Activated naive CD4-positive, alpha-beta T cell treated with anti-CD3 and anti-CD28 coated beads, Interleukin-2, amount 10 ng/mL, durations not matched to agents 7 days and 5 days (primary cell): Measurements from ENCODE around the gene SMG1.
"Not testable (repeated sequence)": the region's sequence is repeated elsewhere in the genome, so short reads cannot be mapped to it uniquely, and the experiment has no call there.

Experiments
- CTCF ChIA-PET: fragments of 350-600 bp; sonication (Branson Sonifier 250); formaldehyde crosslinking; loops from one replicate; lab custom pipeline; 2021; ENCODE audit warnings: antibody characterized with exemption; lab: Charles Lee
- DNase-seq: peaks from one replicate; pipeline ENCODE4 v3.0.0-alpha.2; 2020
- H3K27ac Mint-ChIP-seq: one replicate; pipeline ENCODE4 v1.8.0; 2021; ENCODE audit warnings: mild to moderate bottlenecking, moderate library complexity, mixed read lengths
- H3K27me3 Mint-ChIP-seq: one replicate; pipeline ENCODE4 v1.8.0; 2021; ENCODE audit warnings: mild to moderate bottlenecking, mixed read lengths
- H3K36me3 Mint-ChIP-seq: one replicate; pipeline ENCODE4 v1.8.0; 2021; ENCODE audit warnings: mixed read lengths
- H3K4me1 Mint-ChIP-seq: one replicate; pipeline ENCODE4 v1.8.0; 2021; ENCODE audit warnings: mixed read lengths
- H3K4me3 Mint-ChIP-seq: one replicate; pipeline ENCODE4 v1.8.0; 2021; ENCODE audit warnings: mild to moderate bottlenecking, moderate library complexity, mixed read lengths
- H3K9me3 Mint-ChIP-seq: one replicate; pipeline ENCODE4 v1.8.0; 2021; ENCODE audit warnings: mixed read lengths

SMG1 gene

GRCh38 chr16:18789850-18790706 lies 136.1 kb downstream of the SMG1 start, which contains the start of gene RPS15A:
TSS of gene RPS15A (minus strand) at chr16:18790334. CDS start at chr16:18789113, 1,221 bp downstream.
- peak; percentile 97 for DNase-seq
- H3K27ac Mint-ChIP-seq = peak within 1 kb of the TSS; percentile 95
- peaks cover 85% of the 10 kb centered on the region for H3K36me3 Mint-ChIP-seq
- peak within 1 kb of the TSS; percentile 95 for H3K4me3 Mint-ChIP-seq
- no peaks in the 10 kb centered on the region for H3K9me3 Mint-ChIP-seq
- CTCF ChIA-PET = interaction anchor here (1.4 kb wide), 2 partner anchors 10 to 12 kb away, joined by 4 to 10 read pairs; partner anchors contain the start of gene ARL6IP1
- no peaks in the 10 kb centered on the region for H3K27me3 Mint-ChIP-seq
- H3K4me1 Mint-ChIP-seq = peaks cover 55% of the 10 kb centered on the region

DNA sequence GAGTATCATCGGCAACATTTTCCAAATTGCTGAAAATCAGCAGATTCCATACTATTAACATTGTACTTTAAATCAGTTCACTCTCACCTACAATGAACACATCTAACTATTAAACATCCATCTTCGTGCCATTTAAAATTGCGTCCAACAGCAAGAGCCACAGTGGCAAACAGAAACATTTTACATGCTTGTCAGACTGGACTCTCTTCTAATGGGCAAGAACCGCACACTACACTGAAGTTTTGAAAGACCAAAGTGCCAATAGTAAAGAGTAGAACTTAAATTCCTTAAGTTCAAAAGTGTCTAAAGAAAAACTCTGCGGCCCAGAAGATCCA lies 136.7 kb downstream of the SMG1 start:
- Mint-ChIP-seq H3K4me1 (peaks cover 61% of the 10 kb centered on the region), H3K9me3 (no peaks in the 10 kb centered on the region), H3K27me3 (no peaks in the 10 kb centered on the region), H3K27ac (peak overlapping the region; percentile 95), H3K36me3 (peaks cover 89% of the 10 kb centered on the region), H3K4me3 (peak overlapping the region; percentile 95)
- no peak for DNase-seq
- CTCF ChIA-PET = interaction anchor here (1.4 kb wide), 1 partner anchor 12 kb away, joined by 10 read pairs; the partner anchor contains the start of gene ARL6IP1

DNA sequence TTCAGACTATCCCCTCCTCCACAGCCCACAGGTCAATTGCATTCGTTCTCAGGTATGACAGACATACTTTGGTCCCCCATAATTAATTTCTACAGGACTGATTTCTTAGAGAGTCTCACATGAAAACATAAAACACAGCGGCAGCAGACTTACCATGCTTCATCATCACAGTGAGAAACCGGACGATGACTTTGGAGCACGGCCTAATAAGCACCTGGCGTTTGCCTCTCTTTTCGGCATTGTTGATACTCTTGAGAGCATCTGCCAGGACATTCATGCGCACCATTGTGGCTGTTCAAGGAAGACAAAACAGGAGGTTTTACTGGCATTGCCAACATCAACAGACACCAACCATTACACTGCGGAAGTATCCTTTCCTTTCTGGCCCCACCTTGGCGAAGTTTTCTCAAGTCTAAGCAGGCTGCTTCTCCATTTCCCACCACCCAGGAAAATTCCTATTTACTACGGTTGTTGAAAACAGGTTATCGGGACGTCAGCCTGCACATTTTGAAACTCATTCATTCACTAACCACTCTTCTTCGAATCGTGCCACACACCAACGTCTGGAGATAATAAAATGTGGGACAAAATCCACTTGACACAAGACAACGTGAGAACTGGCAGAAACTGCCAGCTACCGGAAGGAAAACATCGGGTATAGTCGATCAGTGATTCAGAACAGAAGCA lies 137.2 kb downstream of the SMG1 start:
- Mint-ChIP-seq H3K9me3 (no peaks in the 10 kb centered on the region), H3K27me3 (no peaks in the 10 kb centered on the region), H3K27ac (peak overlapping the region; percentile 95), H3K36me3 (peaks cover 87% of the 10 kb centered on the region), H3K4me1 (peaks cover 62% of the 10 kb centered on the region), H3K4me3 (peak overlapping the region; percentile 95)
- no peak for DNase-seq
- CTCF ChIA-PET = interaction anchor here (0.7 to 1.4 kb wide), 2 partner anchors 12 to 13 kb away, joined by 3 to 10 read pairs; partner anchors contain the start of gene ARL6IP1

DNA sequence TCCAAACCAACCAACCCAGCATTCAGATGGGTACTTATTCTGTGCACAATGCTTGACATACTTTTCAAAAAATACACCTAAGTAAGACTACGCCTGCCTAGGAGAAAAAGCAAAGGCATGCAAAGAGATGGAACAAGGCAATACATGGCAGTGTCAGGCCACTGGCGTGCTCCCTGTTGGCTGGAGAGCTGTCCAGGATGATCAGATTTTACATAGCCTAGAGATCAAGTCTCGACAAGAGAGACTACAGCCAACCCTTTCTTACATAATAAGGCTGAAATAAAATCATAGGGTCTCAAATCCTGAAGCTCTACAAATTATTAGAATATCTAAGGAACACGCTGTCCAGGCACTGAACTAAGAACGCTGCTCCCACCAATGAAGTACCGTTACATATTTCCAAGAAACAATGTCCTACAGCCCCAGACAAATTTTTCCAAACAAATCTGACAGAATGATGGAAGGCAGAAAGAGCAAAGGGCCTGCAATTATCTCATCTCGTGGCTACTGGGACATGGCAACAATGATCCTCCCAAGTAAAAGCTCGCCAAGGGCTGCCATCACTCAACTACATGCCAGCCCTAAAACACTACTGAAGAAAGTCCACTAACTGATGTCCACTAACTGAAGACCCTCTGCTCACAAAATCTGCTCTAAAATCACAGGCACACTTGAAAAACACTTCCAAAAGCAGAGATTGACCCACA lies 141.1 kb downstream of the SMG1 start:
- peaks cover 62% of the 10 kb centered on the region for H3K4me1 Mint-ChIP-seq
- no peak overlapping the region for H3K4me3 Mint-ChIP-seq
- no peaks in the 10 kb centered on the region for H3K27me3 Mint-ChIP-seq
- H3K9me3 Mint-ChIP-seq = no peaks in the 10 kb centered on the region
- no peak overlapping the region for H3K27ac Mint-ChIP-seq
- CTCF ChIA-PET = interaction anchor here (0.6 kb wide), 1 partner anchor 181 kb away, joined by 3 read pairs; no protein-coding TSS in a partner anchor
- H3K36me3 Mint-ChIP-seq = peaks cover 69% of the 10 kb centered on the region
- DNase-seq = no peak

DNA sequence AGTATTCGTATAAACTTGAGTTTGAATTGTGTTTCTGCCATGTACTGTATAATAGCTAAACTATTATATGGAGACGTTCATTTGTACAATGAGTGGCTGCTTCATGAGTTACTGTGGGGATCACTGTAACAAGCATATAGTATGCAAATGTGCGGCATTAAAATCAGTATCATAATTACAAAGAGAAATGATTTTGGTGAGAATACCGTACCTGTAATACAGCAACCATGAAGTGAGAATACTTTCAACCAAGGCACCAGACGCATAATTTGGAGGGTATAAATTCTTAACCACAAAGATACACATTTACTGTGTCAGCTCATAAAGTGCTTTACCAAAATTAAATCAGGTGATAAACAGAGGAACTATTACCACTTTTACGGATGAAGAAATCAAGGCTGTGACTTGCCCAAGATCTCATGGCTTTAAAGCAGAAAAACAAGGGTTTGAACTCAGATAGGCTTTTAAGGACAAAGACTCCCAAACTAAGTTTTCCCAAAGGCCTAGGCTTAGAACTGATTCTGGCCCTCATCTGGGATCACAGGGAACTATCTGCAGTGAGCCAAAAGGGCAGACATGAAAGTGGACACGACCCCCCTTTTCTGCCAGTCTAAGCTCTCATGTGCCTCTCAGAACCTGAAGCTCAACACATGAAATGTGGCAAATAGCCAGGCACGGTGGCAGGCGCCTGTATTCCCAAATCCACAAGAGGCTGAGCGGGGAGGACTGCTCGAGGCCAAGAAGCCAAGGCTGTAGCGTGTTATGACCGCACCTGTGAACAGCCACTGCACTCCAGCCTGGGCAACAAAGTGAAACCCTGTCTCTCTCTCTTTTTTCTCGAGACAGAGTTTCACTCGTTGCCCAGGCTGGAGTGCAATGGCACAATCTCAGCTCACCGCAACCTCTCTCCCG lies 142.5 kb downstream of the SMG1 start:
- Mint-ChIP-seq H3K27me3 (no peaks in the 10 kb centered on the region), H3K9me3 (no peaks in the 10 kb centered on the region), H3K27ac (peak overlapping the region; percentile 42), H3K4me1 (peaks cover 53% of the 10 kb centered on the region), H3K36me3 (peaks cover 55% of the 10 kb centered on the region), H3K4me3 (no peak overlapping the region)
- CTCF ChIA-PET = interaction anchor here (1.2 kb wide), 1 partner anchor 289 kb away, joined by 3 read pairs; no protein-coding TSS in a partner anchor
- DNase-seq = no peak

- Mint-ChIP-seq H3K9me3 (no peaks in the 10 kb centered on the region), H3K4me3 (no peak overlapping the region), H3K4me1 (peaks cover 45% of the 10 kb centered on the region), H3K27me3 (no peaks in the 10 kb centered on the region), H3K27ac (peak overlapping the region; percentile 42), H3K36me3 (peaks cover 47% of the 10 kb centered on the region)
- CTCF ChIA-PET = interaction anchor here (1.2 kb wide), 1 partner anchor 290 kb away, joined by 3 read pairs; no protein-coding TSS in a partner anchor
- no peak for DNase-seq
Observed at GRCh38 chr16:18782697-18783429, 143.3 kb downstream of the SMG1 start.

- peaks cover 32% of the 10 kb centered on the region for H3K36me3 Mint-ChIP-seq
- peaks cover 30% of the 10 kb centered on the region for H3K4me1 Mint-ChIP-seq
- CTCF ChIA-PET = not testable (repeated sequence)
Observed at GRCh38 chr16:18781232-18781631, 145.0 kb downstream of the SMG1 start.

DNA sequence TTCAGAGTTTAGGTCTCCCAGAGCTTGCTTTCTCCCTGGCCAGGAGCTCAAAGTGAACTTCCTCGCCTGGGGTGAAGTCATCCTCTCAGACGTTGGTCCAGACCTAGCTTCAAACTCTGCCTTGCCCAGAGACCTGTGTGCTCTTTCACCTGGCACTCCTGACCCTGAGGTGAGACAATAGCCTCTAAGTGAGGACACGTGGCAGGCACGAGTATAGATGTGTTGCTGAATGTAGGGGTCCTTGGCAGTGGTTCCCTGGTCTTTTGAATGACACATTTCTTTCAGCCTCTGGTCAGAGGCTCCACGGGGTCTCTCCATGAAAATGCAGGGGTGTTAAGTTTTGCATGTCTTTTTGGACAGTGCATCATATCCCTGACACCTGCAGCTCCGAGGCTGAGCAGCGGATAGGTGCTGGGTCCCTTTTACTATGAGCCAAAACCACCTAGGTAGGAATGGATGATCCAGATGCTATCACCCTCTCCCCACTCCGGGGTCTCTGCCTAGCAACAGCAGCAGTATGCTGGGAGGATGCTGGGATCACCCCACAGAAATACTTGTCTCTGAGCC lies 145.7 kb downstream of the SMG1 start:
- peaks cover 23% of the 10 kb centered on the region for H3K4me1 Mint-ChIP-seq
- H3K27ac Mint-ChIP-seq, H3K27me3 Mint-ChIP-seq, DNase-seq, CTCF ChIA-PET, H3K4me3 Mint-ChIP-seq, H3K9me3 Mint-ChIP-seq: not testable (repeated sequence)
- peaks cover 25% of the 10 kb centered on the region for H3K36me3 Mint-ChIP-seq

More at GRCh38 chr16:18781232-18781631, 145.0 kb downstream of the SMG1 start:
- H3K4me3 Mint-ChIP-seq, H3K9me3 Mint-ChIP-seq, H3K27ac Mint-ChIP-seq, H3K27me3 Mint-ChIP-seq, DNase-seq: not testable (repeated sequence)

DNA sequence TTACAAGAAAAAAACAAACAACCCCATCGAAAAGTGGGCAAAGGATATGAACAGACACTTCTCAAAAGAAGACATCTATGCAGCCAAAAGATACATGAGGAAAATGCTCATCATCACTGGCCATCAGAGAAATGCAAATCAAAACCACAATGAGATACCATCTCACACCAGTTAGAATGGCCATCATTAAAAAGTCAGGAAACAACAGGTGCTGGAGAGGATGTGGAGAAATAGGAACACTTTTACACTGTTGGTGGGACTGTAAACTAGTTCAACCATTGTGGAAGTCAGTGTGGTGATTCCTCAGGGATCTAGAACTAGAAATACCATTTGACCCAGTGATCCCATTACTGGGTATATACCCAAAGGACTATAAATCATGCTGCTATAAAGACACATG lies 148.5 kb downstream of the SMG1 start:
- H3K27me3 Mint-ChIP-seq, H3K27ac Mint-ChIP-seq, H3K4me3 Mint-ChIP-seq, H3K9me3 Mint-ChIP-seq, H3K4me1 Mint-ChIP-seq, H3K36me3 Mint-ChIP-seq, DNase-seq, CTCF ChIA-PET: not testable (repeated sequence)

GRCh38 chr16:18776334-18776733 lies 149.9 kb downstream of the SMG1 start:
- CTCF ChIA-PET, H3K4me3 Mint-ChIP-seq, H3K27ac Mint-ChIP-seq, H3K36me3 Mint-ChIP-seq, H3K9me3 Mint-ChIP-seq, DNase-seq, H3K27me3 Mint-ChIP-seq, H3K4me1 Mint-ChIP-seq: not testable (repeated sequence)

- H3K36me3 Mint-ChIP-seq, H3K27me3 Mint-ChIP-seq, H3K9me3 Mint-ChIP-seq, DNase-seq, H3K4me1 Mint-ChIP-seq, CTCF ChIA-PET, H3K4me3 Mint-ChIP-seq, H3K27ac Mint-ChIP-seq: not testable (repeated sequence)
Observed at GRCh38 chr16:18774651-18775050, 151.6 kb downstream of the SMG1 start.

GRCh38 chr16:18772171-18772570 lies 154.0 kb downstream of the SMG1 start:
- H3K27ac Mint-ChIP-seq, H3K36me3 Mint-ChIP-seq, H3K4me3 Mint-ChIP-seq, H3K9me3 Mint-ChIP-seq, CTCF ChIA-PET, DNase-seq: not testable (repeated sequence)
- peaks cover 11% of the 10 kb centered on the region for H3K27me3 Mint-ChIP-seq
- peaks cover 20% of the 10 kb centered on the region for H3K4me1 Mint-ChIP-seq
